ENCODE measurements around the gene OR2V1.
"Not testable (repeated sequence)": the region's sequence is repeated elsewhere in the genome, so short reads cannot be mapped to it uniquely, and the experiment has no call there.

The OR2V1 gene

DNA sequence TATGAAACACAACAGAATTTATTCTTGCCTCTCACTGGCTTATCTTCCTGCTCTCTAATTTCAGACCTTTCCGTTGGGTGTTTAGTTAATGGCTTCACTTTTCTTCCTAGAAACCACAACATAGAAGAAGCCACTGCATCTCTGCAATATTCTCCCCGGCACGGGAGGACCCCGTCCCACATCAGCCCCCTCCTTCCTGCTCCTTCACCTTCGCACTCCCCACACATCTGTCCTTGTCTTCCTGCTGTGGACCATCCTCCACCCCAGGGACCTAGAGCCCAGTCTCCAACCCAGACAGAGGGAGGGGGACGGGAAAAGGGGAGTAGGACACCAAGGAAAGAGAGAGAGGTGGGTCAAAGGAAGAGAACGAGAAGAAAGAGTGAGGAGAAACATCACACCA is 1.4 kb downstream of the OR2V1 start:
- DNase-seq (ENCODE audit: low read depth in 3 of 3, low spot score in 1 of 3), result no peak

DNA sequence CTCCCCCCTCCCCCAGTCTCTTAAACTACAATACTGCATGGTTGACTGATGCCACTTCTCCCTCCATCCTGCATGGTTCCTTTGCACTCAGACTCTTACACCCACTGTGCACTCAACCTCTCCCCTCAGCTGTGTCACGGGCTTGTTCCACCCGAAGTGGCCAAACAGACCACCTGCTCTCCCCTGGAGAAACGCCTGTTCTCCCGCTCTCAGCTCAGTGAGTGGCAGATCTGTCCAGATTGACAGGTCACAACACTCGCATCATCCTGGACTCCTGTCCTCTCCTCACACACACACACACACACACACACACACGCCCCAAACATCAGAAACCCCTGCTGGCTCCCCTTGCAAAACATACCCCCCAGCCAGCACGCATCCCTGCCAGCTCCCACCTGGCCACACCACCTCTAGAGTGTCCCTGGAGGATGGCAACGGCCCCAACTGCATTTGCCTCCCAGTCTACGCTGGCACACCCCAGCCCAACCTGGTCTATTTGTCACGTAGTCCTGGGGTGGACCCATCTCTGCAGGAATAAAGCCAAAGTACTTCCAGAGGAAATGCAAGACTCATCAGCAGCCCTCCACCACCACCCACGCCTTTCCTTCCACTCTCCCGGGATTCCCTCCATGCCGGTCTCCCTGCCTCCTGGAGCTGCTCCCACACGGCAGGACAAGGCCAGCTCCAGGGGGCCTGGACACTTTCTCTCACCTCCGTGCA is 2.9 kb downstream of the OR2V1 start:
- DNase-seq (ENCODE audit: low read depth in 3 of 3, low spot score in 1 of 3), result no peak

- no peak for DNase-seq (ENCODE audit: low read depth in 3 of 3, low spot score in 1 of 3)
Measured at GRCh38 chr5:181127456-181127855, 3.5 kb downstream of the OR2V1 start.

GRCh38 chr5:181126841-181127240 is 4.1 kb downstream of the OR2V1 start:
- DNase-seq (ENCODE audit: low read depth in 3 of 3, low spot score in 1 of 3), result no peak

DNA sequence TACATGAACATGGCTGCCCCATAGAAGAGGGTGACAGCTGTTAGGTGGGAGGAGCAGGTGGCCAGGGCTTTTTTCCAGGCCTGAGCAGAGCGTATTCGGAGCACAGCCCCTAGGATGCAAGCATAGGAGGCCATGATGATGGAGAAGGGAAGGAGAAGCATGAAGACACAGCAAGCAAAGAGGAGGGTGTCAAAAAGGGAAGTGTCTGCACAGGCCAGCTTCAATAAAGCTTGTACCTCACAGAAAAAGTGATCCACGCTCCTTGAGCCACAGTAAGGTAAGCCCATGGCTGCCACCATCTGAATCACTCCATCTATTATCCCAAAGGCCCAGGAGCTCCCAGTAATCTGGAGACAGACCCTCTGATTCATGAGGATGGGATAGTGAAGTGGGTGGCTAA is 6.4 kb downstream of the OR2V1 start:
- DNase-seq (ENCODE audit: low read depth in 3 of 3, low spot score in 1 of 3), result no peak

DNA sequence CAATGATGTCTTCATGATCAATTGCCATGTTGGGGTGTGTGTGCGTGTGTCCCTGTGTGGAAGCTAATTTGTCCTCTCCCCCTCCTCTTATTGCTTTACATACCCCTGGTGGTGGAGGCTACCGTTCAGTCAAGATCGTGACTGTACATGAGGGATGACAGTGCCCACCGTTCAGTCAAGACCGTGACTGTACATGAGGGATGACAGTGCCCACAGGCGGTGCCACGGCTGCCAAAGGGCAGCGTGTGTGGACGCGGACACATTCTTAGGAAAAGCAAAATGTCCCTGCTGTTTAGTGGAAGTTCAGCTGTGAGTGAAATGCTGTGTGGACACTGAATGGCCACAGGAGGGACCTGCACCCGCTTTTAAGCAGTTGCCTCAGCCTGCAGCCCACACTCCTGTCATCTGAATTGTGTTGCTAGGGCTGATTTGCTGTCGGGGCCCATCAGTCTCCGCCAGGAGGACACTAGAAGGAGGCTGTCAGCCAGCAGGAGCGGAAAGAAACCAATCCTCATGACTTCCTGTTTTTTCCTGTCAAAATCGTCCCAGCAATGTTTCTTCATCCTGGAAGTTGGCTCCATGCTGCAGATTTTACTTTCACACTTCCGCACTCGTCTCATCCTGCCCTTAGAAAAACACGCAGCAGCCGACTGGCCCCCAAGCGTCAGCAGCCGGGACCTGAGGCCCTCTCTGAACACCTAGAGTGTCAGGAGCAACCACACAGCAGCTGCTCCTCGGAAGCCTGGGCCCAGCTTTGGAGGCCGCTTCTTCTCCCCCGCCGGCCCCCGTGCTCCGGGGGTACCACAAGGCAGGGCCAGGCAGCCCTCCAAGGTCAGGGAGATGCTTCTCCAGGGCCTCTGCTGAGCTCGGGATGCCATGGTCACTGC is 9.1 kb downstream of the OR2V1 start:
- no peak for DNase-seq (ENCODE audit: low read depth in 3 of 3, low spot score in 1 of 3)

DNA sequence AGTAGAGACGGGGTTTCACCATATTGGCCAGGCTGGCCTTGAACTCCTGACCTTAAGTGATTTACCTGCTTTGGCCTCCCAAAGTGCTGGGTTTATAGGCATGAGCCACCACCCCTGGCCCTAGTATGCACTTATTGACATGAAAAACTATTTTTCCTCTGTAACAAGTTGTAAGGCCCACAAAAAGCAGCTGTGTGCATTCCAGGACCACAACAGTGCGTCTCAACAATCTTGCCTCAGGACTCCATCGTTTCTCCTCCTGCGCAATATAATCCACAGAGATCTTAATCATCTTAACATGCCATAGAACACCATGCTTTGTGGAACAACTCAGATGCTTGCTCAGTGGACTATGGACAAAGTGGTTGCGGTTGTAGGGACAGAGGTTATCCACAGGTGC is 10.2 kb downstream of the OR2V1 start:
- DNase-seq (ENCODE audit: low read depth in 3 of 3, low spot score in 1 of 3), result no peak

GRCh38 chr5:181120306-181120705 is 10.7 kb downstream of the OR2V1 start:
- DNase-seq (ENCODE audit: low read depth in 3 of 3, low spot score in 1 of 3), result no peak

- DNase-seq (ENCODE audit: low read depth in 3 of 3, low spot score in 1 of 3), result no peak
Measured at GRCh38 chr5:181119105-181119504, 11.9 kb downstream of the OR2V1 start.

- no peak for DNase-seq (ENCODE audit: low read depth in 3 of 3, low spot score in 1 of 3)
Measured at GRCh38 chr5:181118369-181118768, 12.6 kb downstream of the OR2V1 start.

DNA sequence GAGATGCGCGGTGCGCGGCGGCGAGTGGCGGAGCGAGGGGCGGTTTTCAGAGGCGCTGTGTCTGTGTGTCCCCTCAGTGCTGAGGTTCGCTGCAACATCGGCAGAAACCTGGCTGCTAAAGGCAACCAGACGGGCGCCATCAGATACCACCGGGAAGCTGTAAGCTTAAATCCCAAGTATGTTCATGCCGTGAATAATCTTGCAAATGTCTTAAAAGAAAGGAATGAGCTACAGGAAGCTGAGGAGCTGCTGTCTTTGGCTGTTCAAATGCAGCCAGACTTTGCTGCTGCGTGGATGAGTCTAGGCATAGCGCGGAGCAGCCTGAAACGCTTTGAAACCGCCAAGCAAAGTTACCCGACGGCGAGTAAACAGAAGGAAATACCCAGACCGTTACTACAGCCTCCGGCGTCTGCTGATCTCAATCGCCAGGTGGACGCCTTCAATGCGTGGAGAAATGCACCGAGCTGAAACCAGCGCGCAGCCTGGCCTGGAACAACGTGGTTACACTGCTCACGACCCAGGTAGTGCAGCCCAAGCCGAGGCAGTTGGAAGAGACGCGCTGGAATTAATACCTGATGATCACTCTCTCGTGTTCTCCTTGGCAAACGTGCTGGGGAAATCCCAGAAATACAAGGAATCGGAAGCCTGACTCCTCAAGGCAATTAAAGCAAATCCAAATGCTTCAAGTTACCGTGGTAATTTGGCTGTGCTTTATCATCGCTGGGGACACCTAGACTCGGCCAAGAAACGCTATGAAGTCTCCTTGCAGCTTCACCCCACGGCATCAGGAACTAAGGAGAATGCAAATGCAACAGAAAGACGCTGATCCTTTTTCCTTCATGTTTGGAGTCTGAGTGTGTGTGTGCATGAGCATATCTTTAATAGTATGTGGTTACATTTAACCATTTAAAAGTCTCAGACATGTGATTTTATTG is 15.9 kb downstream of the OR2V1 start:
- DNase-seq (ENCODE audit: low read depth in 3 of 3, low spot score in 1 of 3), result no peak

GRCh38 chr5:181114284-181114843 is 16.6 kb downstream of the OR2V1 start:
- DNase-seq (ENCODE audit: low read depth in 3 of 3, low spot score in 1 of 3), result no peak

DNA sequence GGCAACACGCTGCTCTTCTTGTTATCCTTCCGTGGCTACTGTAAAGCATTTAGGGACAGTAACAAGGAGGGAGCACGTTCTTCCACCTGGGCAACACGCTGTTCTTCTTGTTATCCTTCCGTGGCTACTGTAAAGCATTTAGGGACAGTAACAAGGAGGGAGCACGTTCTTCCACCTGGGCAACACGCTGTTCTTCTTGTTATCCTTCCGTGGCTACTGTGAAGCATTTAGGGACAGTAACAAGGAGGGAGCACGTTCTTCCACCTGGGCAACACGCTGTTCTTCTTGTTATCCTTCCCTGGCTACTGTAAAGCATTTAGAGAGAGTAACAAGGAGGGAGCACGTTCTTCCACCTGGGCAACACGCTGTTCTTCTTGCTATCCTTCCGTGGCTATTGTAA is 17.4 kb downstream of the OR2V1 start:
- not testable (repeated sequence) for DNase-seq (ENCODE audit: low read depth in 3 of 3, low spot score in 1 of 3)

DNA sequence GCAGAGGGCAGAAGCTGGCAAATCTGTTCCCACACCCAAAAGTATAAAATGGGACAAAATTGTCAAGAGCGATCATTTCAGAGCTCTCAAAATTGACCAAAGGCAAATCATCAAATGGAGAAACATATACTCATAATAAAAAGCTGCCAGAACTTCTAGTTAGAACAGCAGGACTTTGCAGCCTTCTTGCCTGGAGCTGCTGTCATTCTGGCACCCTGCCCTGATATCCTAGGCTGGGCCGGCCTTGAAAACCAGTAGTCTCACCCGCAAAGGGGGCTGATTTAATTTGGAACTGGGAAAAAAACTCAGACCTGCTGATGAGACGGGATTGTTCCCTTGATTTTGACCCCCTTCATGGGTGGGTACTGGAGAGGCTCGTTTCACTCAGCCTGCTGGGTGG is 18.5 kb downstream of the OR2V1 start:
- no peak for DNase-seq (ENCODE audit: low read depth in 3 of 3, low spot score in 1 of 3)

GRCh38 chr5:181111010-181111409 is 20.0 kb downstream of the OR2V1 start:
- DNase-seq (ENCODE audit: low read depth in 3 of 3, low spot score in 1 of 3), result no peak

DNA sequence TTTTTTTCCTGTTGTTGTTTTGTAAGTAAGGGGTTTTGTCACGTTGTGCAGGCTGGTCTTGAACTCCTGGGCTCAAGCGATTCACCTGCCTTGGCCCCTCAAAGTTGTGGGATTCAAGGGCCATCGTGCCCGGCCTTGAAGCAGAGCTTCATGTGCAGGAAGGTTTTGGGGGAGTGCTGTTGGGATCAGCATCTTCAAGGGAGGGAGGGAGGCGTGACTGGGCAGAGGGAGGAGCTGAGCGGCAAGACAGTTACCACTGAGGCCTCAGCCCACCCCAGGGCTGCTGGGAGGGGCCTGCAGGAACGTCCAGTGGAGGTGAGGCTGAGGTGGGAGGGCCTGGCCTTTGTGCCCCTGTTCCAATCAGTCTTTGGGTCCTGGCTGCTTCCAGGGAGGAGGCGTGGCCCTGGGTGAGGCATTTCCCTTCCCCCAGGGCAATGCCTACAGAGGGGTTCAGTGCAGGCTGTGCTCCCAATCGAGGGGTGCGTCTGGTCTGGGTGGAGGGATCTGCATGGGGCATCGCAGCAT is 21.4 kb downstream of the OR2V1 start:
- DNase-seq (ENCODE audit: low read depth in 3 of 3, low spot score in 1 of 3), result no peak

DNA sequence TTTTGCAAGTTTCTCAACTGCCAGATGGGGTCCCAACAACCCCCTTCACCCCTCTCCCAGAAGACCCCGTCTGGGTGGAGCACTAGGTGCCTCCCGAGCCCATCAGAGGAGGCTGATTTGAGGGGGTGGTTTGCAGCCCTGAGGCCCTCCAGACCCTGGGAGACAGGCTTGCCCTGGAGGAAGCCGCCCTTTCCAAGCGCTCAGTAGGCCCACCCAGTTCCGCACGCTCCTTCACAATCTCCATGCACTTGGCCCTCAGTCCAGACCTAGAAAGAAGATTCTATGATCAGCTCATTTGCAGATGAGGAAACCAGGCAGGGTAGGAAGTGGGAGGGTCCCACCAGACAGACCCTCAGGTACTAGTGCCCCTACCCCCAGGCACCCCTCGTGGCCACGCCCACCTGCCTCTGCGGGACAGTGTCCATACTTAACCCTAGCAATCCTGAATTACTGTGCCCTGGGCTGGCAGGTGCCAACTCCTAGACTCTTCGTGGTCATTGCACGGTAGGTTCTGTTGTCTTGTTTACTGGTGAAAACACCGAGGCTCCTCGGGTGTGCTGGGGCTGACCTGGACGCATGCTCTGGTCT is 22.3 kb downstream of the OR2V1 start:
- DNase-seq (ENCODE audit: low read depth in 3 of 3, low spot score in 1 of 3), result no peak

GRCh38 chr5:181107699-181108098 is 23.3 kb downstream of the OR2V1 start:
- no peak for DNase-seq (ENCODE audit: low read depth in 3 of 3, low spot score in 1 of 3)

DNA sequence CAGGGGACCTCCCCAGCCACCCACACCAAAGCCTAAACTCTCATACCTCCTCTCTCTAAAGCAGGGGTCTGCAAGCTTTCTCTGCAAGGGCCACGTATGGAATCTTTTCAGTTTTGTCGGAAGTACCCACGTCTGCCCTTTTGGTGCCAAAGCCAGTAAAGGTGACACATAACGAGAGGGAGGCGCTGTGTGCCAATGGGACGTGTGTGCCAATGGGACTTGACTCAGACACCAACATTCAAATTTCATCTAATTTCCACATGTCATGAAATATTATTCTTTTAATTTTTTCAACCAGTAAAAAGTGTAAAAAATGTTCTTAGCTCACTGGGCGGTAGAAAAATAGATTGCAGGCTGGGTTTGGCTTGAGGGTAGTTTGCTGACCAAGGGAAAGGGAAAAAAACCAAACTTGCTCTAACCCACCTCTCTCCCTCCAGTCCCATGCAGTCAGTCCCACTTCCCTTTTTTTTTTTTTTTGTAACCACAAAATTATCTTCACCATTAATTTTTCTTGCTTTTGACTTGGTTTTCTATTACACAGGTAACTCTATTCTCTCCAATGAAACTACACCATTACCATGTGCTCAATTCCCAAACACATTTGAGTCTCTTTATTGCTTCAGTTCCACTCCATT is 25.5 kb downstream of the OR2V1 start:
- DNase-seq (ENCODE audit: low read depth in 3 of 3, low spot score in 1 of 3), result no peak

Data from stimulated activated CD4-positive, alpha-beta T cell treated with anti-CD3 and anti-CD28 coated beads, TNF-alpha, amount 100 ng/mL, for 1 hour (primary cell).